BLaER1 (cell line): ENCODE measurements around the gene NDRG3.
"Not testable (repeated sequence)": the region's sequence is repeated elsewhere in the genome, so short reads cannot be mapped to it uniquely, and the experiment has no call there.

Experiments
- H3K27ac ChIP-seq: shearing (Covaris generic); formaldehyde crosslinking; 2 replicates; pipeline ENCODE4 v1.8.1; 2022
- H3K27me3 ChIP-seq: shearing (Covaris generic); formaldehyde crosslinking; 2 replicates; pipeline ENCODE4 v1.8.1; 2022
- H3K36me3 ChIP-seq: shearing (Covaris generic); formaldehyde crosslinking; 2 replicates; pipeline ENCODE4 v1.8.1; 2022
- H3K4me1 ChIP-seq: shearing (Covaris generic); formaldehyde crosslinking; 2 replicates; pipeline ENCODE4 v1.8.1; 2022
- H3K4me2 ChIP-seq: shearing (Covaris generic); formaldehyde crosslinking; 2 replicates; pipeline ENCODE4 v1.8.1; 2022
- H3K4me3 ChIP-seq: shearing (Covaris generic); formaldehyde crosslinking; 2 replicates; pipeline ENCODE4 v1.8.1; 2022
- H3K9ac ChIP-seq: shearing (Covaris generic); formaldehyde crosslinking; 2 replicates; pipeline ENCODE4 v1.8.1; 2022
- H3K9me3 ChIP-seq: shearing (Covaris generic); formaldehyde crosslinking; 2 replicates; pipeline ENCODE4 v1.8.1; 2022
- H4K20me1 ChIP-seq: shearing (Covaris generic); formaldehyde crosslinking; 2 replicates; pipeline ENCODE4 v1.8.1; 2022
- Cebpa-rat ChIP-seq: shearing (Covaris generic); IDR thresholded peaks from 2 replicates; pipeline ENCODE4 v1.8.1; 2022

Gene NDRG3

DNA sequence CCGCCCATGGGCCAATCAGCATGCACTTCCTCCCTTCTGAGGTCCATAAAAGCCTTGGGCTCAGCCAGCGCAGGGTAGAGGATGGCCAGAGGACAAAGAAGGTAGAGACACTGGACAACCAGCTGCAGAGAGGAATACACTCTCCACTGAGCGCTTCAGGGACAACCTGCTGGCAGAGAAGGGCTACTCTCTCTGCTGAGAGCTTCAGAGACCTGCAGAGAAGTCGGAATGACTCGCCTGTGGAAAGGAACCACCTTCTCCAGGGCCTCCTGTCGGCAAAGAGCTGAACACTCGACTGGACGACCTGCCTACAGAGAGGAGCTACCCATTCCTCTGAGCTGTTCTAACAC is 68.5 kb downstream of the NDRG3 start:
- TF ChIP-seq Cebpa-rat: no peak
- peaks cover 50% of the 10 kb centered on the region for H3K36me3 ChIP-seq
- no peak overlapping the region for H3K4me2 ChIP-seq
- no peaks in the 10 kb centered on the region for H3K27me3 ChIP-seq
- no peaks in the 10 kb centered on the region for H4K20me1 ChIP-seq
- H3K9me3 ChIP-seq: 0 out of 2 replicates have a peak, but pooled peaks cover 12% of the 10 kb centered on the region
- H3K9ac ChIP-seq: no peak overlapping the region
- no peak overlapping the region for H3K4me3 ChIP-seq
- no peaks in the 10 kb centered on the region for H3K4me1 ChIP-seq
- H3K27ac ChIP-seq: no peak overlapping the region

DNA sequence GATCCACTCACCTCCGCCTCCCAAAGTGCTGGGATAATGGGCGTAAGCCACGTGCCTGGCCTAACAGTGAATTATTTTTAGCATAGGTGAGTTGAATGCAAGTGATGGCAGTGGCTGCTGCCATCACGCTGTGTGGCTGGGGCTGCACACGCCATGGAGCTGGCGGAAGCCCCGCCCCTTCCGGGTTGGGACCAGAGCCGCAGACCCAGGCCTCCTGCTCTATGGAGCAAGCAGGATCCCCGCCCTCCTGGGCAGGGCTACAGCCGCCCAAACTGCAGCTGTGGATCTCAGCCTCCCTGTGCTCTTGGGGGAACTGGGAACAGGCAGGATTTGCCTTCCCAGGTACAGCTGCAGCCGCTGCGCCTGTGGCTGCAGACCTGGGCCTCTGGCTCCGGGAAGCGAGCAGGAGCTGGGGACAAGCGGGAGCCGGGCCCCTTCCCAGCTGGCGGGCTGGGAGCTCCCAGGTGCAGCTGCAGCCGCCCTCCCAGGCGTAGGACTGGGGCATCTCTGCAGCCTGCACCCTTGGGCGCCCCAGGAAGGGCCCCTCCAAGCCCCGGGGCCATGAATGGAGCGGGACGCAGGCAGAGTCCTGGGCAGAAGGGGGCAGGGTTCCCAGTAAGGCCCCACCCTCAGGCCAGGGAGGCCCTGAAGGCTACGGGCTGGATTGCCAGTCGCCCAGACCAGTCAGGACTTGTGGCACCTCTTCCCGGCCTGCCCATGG is 69.0 kb downstream of the NDRG3 start:
- H3K4me3 ChIP-seq: no peak overlapping the region
- H3K36me3 ChIP-seq: peaks cover 46% of the 10 kb centered on the region
- no peaks in the 10 kb centered on the region for H3K27me3 ChIP-seq
- no peak overlapping the region for H3K9ac ChIP-seq
- H3K9me3 ChIP-seq: 0 out of 2 replicates have a peak, but pooled peaks cover 12% of the 10 kb centered on the region
- no peak overlapping the region for H3K4me2 ChIP-seq
- no peaks in the 10 kb centered on the region for H4K20me1 ChIP-seq
- H3K4me1 ChIP-seq: no peaks in the 10 kb centered on the region
- no peak for TF ChIP-seq Cebpa-rat
- H3K27ac ChIP-seq: no peak overlapping the region

DNA sequence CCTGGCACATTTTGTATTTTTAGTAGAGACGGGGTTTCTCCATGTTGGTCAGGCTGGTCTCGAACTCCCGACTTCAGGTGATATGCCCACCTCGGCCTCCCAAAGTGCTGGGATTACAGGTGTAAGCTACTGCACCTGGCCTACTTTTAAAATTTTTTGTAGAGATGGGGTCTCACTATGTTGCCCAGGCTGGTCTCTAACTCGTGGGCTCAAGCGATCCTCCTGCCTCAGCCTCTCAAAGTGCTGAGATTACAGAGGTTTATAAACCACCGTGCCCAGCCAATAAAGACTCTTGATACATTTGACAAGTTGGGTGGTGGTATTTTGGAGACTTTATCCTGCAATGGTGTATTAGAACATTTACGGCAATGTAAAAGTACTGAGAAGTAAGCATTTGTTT is 70.3 kb downstream of the NDRG3 start:
- not testable (repeated sequence) for H3K27me3 ChIP-seq, H3K27ac ChIP-seq, H3K9ac ChIP-seq, H3K4me2 ChIP-seq, H3K4me1 ChIP-seq, H4K20me1 ChIP-seq, H3K4me3 ChIP-seq
- H3K9me3 ChIP-seq: 0 out of 2 replicates have a peak, but pooled peaks cover 12% of the 10 kb centered on the region
- H3K36me3 ChIP-seq: peaks cover 39% of the 10 kb centered on the region

DNA sequence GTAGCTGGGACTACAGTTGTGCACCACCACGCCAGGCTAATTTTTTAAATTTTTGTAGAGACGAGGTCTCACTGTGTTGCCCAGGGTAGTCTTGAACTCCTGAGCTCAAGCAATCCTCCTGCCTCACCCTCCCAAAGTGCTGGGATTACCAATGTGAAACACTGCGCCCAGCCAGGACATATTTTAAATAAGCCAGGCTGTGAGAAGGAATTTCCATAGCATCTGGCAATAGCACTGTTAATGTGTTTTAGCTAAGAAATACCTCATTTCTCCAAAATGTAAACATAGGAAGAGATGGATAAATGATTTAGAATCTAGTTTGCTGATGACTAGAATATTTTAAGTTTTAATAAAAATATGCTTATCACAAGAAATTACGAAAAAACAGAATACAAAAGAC is 72.9 kb downstream of the NDRG3 start:
- H3K27ac ChIP-seq: no peak overlapping the region
- no peak overlapping the region for H3K4me2 ChIP-seq
- no peaks in the 10 kb centered on the region for H3K4me1 ChIP-seq
- H3K9ac ChIP-seq: no peak overlapping the region
- H3K27me3 ChIP-seq: no peaks in the 10 kb centered on the region
- 0 out of 2 replicates have a peak, but pooled peaks cover 12% of the 10 kb centered on the region for H3K9me3 ChIP-seq
- H4K20me1 ChIP-seq: no peaks in the 10 kb centered on the region
- no peak for TF ChIP-seq Cebpa-rat
- H3K4me3 ChIP-seq: no peak overlapping the region
- H3K36me3 ChIP-seq: peaks cover 23% of the 10 kb centered on the region

DNA sequence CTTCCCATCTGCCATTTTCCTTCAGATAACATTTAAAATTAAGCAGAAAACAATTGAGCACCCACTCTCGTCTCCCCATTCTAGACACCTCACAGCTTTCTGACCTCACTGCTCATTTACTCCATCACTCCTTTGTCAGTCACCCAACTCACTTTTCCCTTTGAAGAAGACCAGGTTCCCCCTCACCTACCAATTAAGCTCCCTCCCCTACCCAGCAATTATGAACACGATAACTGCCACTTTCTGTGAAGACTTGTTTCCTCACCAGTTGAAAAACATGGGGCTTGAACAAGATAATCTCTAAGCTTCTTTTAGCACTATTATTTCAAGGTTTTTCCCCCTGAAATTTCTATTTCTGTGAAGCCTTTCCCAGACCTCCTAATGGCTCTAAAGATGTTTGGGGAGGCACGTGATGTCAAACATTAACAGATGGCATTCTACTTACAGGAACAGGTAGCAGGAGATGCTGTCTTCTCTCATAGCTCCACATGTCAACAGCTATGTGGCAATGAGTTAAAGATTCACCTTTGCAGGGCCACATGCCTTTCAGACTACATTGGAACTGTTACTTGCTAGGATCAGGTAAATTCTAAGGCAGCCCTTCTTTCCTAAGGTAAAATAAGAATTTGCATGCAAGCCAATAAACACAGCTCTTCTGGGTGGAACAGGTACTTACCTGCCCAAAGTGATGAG is 75.1 kb downstream of the NDRG3 start:
- peaks cover 20% of the 10 kb centered on the region for H3K36me3 ChIP-seq
- no peak overlapping the region for H3K4me3 ChIP-seq
- no peak for TF ChIP-seq Cebpa-rat
- no peaks in the 10 kb centered on the region for H3K27me3 ChIP-seq
- H3K4me1 ChIP-seq: no peaks in the 10 kb centered on the region
- H3K9ac ChIP-seq: no peak overlapping the region
- H3K27ac ChIP-seq: no peak overlapping the region
- H4K20me1 ChIP-seq: no peaks in the 10 kb centered on the region
- H3K4me2 ChIP-seq: no peak overlapping the region
- no peaks in the 10 kb centered on the region for H3K9me3 ChIP-seq

DNA sequence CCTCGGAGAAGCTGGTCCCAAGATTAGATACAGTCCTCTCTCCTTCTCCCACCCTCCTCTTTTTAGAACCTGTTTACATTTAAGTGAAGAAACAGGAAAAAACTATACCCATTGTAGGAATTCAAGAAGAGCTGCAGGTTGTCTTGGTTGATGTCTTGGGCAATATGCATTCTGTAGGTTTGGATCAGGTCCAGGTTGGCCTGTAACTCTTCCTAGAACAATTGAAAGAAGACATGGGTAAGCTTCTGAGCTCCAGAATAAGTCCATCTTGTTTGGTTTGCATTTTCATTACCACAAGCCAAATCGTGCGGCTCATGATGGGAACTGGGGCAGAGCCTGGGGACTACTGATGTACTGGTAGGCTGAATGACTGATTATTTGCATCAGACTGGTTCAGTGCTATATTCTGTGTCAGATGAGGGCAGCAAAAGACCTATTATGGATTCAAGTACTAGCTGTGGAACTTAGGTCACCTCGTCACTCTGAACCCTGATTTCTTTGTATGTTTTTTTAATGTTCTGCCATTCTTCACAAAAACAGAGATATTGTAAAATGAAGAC is 79.6 kb downstream of the NDRG3 start:
- H3K36me3 ChIP-seq: peaks cover 48% of the 10 kb centered on the region
- H4K20me1 ChIP-seq: no peaks in the 10 kb centered on the region
- no peak overlapping the region for H3K4me2 ChIP-seq
- H3K9ac ChIP-seq: no peak overlapping the region
- no peaks in the 10 kb centered on the region for H3K4me1 ChIP-seq
- H3K27ac ChIP-seq: no peak overlapping the region
- TF ChIP-seq Cebpa-rat: no peak
- no peaks in the 10 kb centered on the region for H3K27me3 ChIP-seq
- no peak overlapping the region for H3K4me3 ChIP-seq
- H3K9me3 ChIP-seq: no peaks in the 10 kb centered on the region

DNA sequence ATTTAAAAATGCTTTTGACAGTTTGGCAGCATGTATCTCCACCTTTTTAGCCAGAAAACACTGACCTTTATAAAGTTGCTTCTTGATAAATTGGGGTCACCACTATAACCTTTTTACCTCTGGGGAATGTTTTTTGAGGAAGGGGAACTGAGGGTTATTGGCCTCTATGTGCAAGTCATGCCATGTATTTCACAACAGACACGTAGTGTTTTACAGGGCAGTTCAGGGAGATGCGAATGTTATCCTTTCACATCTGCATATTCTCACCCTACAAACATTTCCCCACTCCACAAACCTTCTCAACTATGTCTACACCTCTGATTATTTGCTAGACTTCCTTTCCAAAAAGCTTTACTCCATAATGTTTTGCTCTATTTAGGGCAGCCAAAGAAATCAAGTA is 82.9 kb downstream of the NDRG3 start:
- Histone ChIP-seq H3K27me3 (no peaks in the 10 kb centered on the region), H4K20me1 (no peaks in the 10 kb centered on the region; the same call in 1 of the 2 replicates), H3K36me3 (peaks cover 56% of the 10 kb centered on the region), H3K4me2 (no peak overlapping the region), H3K4me3 (no peak overlapping the region), H3K4me1 (peaks cover 10% of the 10 kb centered on the region), H3K27ac (no peak overlapping the region), H3K9ac (no peak overlapping the region), H3K9me3 (no peaks in the 10 kb centered on the region)
- no peak for TF ChIP-seq Cebpa-rat

DNA sequence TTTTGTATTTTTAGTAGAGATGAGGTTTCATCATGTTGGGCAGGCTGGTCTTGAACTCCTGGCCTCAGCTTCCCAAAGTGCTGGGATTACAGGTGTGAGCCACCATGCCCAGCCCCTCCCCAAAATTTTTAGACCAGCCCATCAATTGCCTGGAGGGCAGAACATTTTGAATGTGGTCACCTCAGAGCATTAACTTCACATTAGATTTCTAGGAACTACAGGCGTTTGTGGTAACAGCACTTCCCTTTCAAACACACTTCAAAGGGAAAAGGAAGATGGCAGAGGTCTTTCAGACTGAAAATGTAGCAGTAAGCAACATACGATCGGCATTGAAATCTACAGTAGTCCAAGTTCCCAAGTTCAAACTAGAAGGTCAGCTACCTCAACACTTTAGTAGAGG is 87.6 kb downstream of the NDRG3 start:
- Histone ChIP-seq H3K36me3 (peaks cover 55% of the 10 kb centered on the region), H3K4me1 (peaks cover 12% of the 10 kb centered on the region), H3K9ac (no peak overlapping the region), H3K9me3 (no peaks in the 10 kb centered on the region), H3K27ac (no peak overlapping the region), H3K4me2 (peak overlapping the region; percentile 36), H4K20me1 (no peaks in the 10 kb centered on the region; the same call in 1 of the 2 replicates), H3K4me3 (no peak overlapping the region), H3K27me3 (no peaks in the 10 kb centered on the region)
- no peak for TF ChIP-seq Cebpa-rat

DNA sequence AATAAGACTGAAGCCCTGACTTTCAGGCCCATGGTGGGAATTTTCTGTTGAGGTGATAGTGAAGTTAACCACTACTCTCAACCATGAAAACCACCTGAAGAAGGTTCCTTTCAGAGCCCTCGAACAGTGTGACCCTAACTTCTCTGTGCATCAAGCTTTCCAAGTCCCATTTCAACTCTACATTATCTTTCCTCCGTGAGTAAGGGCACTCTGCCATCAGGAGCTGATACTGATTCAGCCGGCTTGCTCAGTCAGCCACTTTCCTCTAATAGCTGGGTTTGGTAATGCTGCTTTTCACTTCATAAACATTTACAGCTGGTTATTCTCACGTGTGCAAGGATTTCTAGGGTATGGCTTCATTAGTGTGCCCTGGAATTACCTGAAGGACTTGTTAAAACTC is 89.2 kb downstream of the NDRG3 start:
- no peak overlapping the region for H3K4me2 ChIP-seq
- H3K4me1 ChIP-seq: peaks cover 12% of the 10 kb centered on the region
- H4K20me1 ChIP-seq: no peaks in the 10 kb centered on the region; the same call in 1 of the 2 replicates
- no peak overlapping the region for H3K9ac ChIP-seq
- no peak overlapping the region for H3K4me3 ChIP-seq
- TF ChIP-seq Cebpa-rat: no peak
- H3K27ac ChIP-seq: no peak overlapping the region
- no peaks in the 10 kb centered on the region for H3K27me3 ChIP-seq
- peaks cover 60% of the 10 kb centered on the region for H3K36me3 ChIP-seq
- no peaks in the 10 kb centered on the region for H3K9me3 ChIP-seq

DNA sequence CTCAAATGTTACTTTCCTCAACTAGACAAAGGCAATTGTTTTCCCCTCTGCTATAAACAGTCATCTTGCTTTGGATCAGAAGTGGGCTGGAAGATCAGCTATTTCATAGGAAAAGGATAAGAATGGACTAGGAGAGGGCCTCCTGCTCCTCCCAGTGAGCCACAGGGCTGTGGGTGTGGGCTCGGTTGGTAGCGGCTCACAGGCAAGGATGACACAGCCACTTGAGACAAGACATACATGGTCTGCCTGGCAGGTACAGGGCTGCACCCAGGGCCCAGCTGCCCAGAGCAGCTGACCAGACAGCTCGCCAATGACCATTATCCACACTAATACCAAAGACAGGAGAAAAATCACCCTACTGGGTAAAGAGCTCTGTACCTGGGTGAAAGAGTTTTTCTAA is 90.9 kb downstream of the NDRG3 start:
- TF ChIP-seq Cebpa-rat: no peak
- H3K27me3 ChIP-seq: no peaks in the 10 kb centered on the region
- no peak overlapping the region for H3K27ac ChIP-seq
- no peaks in the 10 kb centered on the region for H3K9me3 ChIP-seq
- H3K4me1 ChIP-seq: peaks cover 12% of the 10 kb centered on the region
- no peaks in the 10 kb centered on the region; the same call in 1 of the 2 replicates for H4K20me1 ChIP-seq
- H3K9ac ChIP-seq: no peak overlapping the region
- H3K4me2 ChIP-seq: no peak overlapping the region
- no peak overlapping the region for H3K4me3 ChIP-seq
- peaks cover 54% of the 10 kb centered on the region for H3K36me3 ChIP-seq
